Parathyroid adenoma (tissue), 2 donors: Measurements from ENCODE around the gene COASY.

Source experiments
- H2AFZ ChIP-seq: fragments of 300-600 bp; sonication (generic); one replicate; pipeline ENCODE4 v1.7.0; 2017; ENCODE audit warnings: antibody characterized with exemption, mild to moderate bottlenecking
- H3K27ac ChIP-seq: fragments of 300-600 bp; sonication (generic); one replicate; pipeline ENCODE4 v1.7.0; 2017
- H3K27me3 ChIP-seq: fragments of 300-600 bp; sonication (generic); one replicate; pipeline ENCODE4 v1.7.0; 2017; ENCODE audit warnings: low read length; ENCODE audit not compliant: control insufficient read depth, insufficient read depth
- H3K36me3 ChIP-seq: fragments of 300-600 bp; sonication (generic); one replicate; pipeline ENCODE4 v1.7.0; 2017; ENCODE audit warnings: low read length; ENCODE audit not compliant: control insufficient read depth, insufficient read depth
- H3K4me1 ChIP-seq: fragments of 300-600 bp; sonication (generic); one replicate; pipeline ENCODE4 v1.7.0; 2017; ENCODE audit warnings: control low read depth
- H3K4me2 ChIP-seq: fragments of 300-600 bp; sonication (generic); one replicate; pipeline ENCODE4 v1.7.0; 2017; ENCODE audit warnings: low read length
- H3K4me3 ChIP-seq: fragments of 300-600 bp; sonication (generic); one replicate; pipeline ENCODE4 v1.7.0; 2017; ENCODE audit warnings: low read depth, low read length
- H3K79me2 ChIP-seq: fragments of 300-600 bp; sonication (generic); one replicate; pipeline ENCODE4 v1.7.0; 2017; ENCODE audit warnings: control low read depth
- H3K9ac ChIP-seq: fragments of 300-600 bp; sonication (generic); one replicate; pipeline ENCODE4 v1.7.0; 2017; ENCODE audit warnings: mild to moderate bottlenecking
- H3K9me3 ChIP-seq: fragments of 300-600 bp; sonication (generic); one replicate; pipeline ENCODE4 v1.7.0; 2017; ENCODE audit warnings: low read length; ENCODE audit not compliant: control insufficient read depth
- TF ChIP-seq, protein P1 (sequence below): fragments of 300-600 bp; sonication (generic); IDR thresholded peaks from one replicate; pipeline ENCODE4 v1.7.0; 2017; ENCODE audit warnings: antibody characterized with exemption, mild to moderate bottlenecking
- donor health status: primary hyperparathyroidism.

COASY gene

DNA sequence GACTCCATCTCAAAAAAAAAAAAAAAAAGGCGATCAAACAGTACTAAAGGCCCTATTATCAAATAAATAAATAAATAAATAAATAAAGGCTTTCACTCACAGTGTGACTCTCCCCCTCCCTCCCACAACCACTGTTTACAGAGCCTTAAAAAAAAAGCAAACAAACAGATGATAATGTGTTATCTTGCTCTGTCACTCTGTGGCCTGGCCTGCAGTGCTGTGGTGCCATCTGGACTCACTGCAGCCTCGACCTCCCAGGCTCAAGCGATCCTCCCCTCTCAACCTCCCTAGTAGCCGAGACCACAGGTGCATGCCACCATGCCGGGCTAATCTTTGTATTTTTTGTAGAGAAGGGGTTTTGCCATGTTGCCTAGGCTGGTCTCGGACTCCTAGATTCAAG, 34.0 kb upstream of the COASY start:
- no peaks in the 10 kb centered on the region for H3K79me2 ChIP-seq
- no peak overlapping the region for H3K9ac ChIP-seq
- peaks cover 7% of the 10 kb centered on the region for H3K4me1 ChIP-seq
- TF ChIP-seq, protein P1, sequence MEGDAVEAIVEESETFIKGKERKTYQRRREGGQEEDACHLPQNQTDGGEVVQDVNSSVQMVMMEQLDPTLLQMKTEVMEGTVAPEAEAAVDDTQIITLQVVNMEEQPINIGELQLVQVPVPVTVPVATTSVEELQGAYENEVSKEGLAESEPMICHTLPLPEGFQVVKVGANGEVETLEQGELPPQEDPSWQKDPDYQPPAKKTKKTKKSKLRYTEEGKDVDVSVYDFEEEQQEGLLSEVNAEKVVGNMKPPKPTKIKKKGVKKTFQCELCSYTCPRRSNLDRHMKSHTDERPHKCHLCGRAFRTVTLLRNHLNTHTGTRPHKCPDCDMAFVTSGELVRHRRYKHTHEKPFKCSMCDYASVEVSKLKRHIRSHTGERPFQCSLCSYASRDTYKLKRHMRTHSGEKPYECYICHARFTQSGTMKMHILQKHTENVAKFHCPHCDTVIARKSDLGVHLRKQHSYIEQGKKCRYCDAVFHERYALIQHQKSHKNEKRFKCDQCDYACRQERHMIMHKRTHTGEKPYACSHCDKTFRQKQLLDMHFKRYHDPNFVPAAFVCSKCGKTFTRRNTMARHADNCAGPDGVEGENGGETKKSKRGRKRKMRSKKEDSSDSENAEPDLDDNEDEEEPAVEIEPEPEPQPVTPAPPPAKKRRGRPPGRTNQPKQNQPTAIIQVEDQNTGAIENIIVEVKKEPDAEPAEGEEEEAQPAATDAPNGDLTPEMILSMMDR = no peak
- no peaks in the 10 kb centered on the region for H3K9me3 ChIP-seq
- no peak overlapping the region for H3K27ac ChIP-seq
- H3K4me2 ChIP-seq = no peak overlapping the region
- no peaks in the 10 kb centered on the region for H3K36me3 ChIP-seq
- no peaks in the 10 kb centered on the region for H3K27me3 ChIP-seq
- no peak overlapping the region for H3K4me3 ChIP-seq
- H2AFZ ChIP-seq = no peak overlapping the region

DNA sequence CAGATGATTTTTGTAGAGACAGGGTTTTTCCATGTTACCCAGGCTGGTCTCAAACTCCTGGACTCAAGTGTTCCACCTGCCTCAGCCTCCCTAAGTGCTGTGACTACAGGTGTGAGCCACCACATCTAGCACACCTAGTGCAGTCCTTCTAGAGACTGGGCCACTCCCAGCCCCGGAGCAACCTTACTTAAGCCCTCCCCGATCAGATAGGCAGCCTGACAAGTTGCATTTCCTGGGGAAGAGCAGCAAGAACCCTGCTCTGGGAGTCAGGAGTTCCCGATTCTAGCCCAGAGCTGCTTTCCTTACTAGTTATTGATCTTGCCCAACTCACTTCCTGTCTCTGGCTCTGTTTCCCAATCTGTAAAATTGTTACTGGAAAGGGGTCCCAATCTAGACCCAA, 32.9 kb upstream of the COASY start:
- Histone ChIP-seq H3K36me3 (no peaks in the 10 kb centered on the region), H3K4me2 (no peak overlapping the region), H3K9ac (no peak overlapping the region), H3K27ac (no peak overlapping the region), H3K79me2 (no peaks in the 10 kb centered on the region), H3K9me3 (no peaks in the 10 kb centered on the region), H3K4me1 (peaks cover 6% of the 10 kb centered on the region), H3K27me3 (no peaks in the 10 kb centered on the region), H3K4me3 (no peak overlapping the region), H2AFZ (no peak overlapping the region)
- TF ChIP-seq, protein P1 = no peak

DNA sequence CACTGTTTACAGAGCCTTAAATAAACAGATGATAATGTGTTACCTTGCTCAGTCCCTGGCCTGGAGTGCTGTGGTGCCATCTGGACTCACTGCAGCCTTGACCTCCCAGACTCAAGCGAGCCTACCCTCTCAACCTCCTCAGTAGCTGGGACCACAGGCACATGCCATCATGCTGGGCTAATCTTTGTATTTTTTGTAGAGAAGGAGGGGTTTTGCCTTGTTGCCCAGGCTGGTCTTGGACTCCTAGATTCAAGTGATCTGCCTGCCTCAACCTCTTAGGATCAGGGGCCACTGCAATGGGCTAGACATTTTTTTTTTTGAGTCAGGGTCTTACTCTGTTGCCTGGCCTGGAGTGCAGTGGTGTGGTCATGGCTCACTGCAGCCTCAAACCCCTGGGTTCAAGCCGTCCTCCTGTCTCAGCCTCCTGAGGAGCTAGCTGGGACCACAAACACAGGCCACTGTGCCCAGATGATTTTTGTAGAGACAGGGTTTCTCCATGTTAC, 30.9 kb upstream of the COASY start:
- TF ChIP-seq, protein P1 = no peak
- H3K4me1 ChIP-seq = peaks cover 8% of the 10 kb centered on the region
- peak overlapping the region; percentile 30 for H3K27ac ChIP-seq

DNA sequence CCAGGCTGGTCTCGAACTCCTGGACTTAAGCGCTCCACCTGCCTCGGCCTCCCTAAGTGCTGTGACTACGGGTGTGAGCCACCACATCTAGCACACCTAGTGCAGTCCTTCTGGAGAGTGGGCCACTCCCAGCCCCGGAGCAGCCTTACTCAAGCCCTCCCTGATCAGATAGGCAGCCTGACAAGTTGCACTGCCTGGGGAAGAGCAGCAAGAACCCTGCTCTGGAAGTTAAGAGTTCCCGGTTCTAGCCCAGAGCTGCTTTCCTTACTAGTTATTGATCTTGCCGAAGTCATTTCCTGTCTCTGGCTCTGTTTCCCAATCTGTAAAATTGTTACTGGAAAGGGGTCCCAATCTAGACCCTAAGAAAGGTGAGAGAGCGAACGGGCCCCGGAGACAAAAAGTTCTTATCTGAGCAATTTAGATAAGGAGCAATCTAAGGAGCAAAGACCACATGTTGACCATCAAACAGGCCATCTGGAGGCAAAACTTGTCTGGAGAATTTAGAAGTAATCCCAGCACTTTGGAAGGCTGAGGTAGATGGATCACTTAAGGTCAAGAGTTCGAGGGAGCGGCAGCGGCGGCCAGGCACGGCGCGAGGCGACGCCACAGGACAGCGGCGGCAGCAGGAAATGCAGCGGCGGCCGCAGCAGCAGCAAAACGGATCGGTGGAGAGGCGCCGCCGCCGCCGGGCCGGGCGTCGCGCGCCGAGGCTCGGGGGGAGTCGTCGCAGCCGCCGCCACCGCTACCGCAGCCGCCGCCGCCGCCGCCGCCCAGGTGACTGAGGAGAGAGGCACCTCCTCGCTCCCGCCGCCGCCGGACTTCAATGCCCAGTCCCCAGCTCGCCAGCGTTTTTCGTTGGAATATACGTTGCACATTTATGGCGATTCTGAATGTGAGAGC, 30.2 kb upstream of the COASY start:
- peak overlapping the region; percentile 59 for H3K4me3 ChIP-seq
- peak overlapping the region; percentile 84 for H2AFZ ChIP-seq
- no peaks in the 10 kb centered on the region for H3K79me2 ChIP-seq
- H3K9me3 ChIP-seq = no peaks in the 10 kb centered on the region
- no peak overlapping the region for H3K9ac ChIP-seq
- peak overlapping the region; percentile 74 for H3K4me2 ChIP-seq
- TF ChIP-seq, protein P1 = peak; percentile 54
- H3K4me1 ChIP-seq = peaks cover 8% of the 10 kb centered on the region
- H3K27ac ChIP-seq = peak overlapping the region; percentile 30
- no peaks in the 10 kb centered on the region for H3K36me3 ChIP-seq
- no peaks in the 10 kb centered on the region for H3K27me3 ChIP-seq

More for the DNA sequence above, 30.9 kb upstream of the COASY start:
- H3K4me2 ChIP-seq = no peak overlapping the region
- H3K79me2 ChIP-seq = no peaks in the 10 kb centered on the region
- H3K27me3 ChIP-seq = no peaks in the 10 kb centered on the region
- no peaks in the 10 kb centered on the region for H3K36me3 ChIP-seq
- no peak overlapping the region for H2AFZ ChIP-seq
- H3K4me3 ChIP-seq = no peak overlapping the region
- no peak overlapping the region for H3K9ac ChIP-seq
- no peaks in the 10 kb centered on the region for H3K9me3 ChIP-seq
